Natural killer cell (primary cell): Measurements from ENCODE around the gene SHMT2. TPM values are rescaled to one million over a fixed set of nuclear protein-coding genes. Genes with fewer than 3 reads are reported as not detected.

Experiments used
- ATAC-seq, 3 donors: fragments of 150-1000 bp in 2 of 3; fragments of 200-7000 bp in 1 of 3; cut with Tn5 transposase; 1 replicate in 1 of 3; 2 replicates in 2 of 3; pipeline ENCODE4 v1.10.0; 2021; ENCODE audit warnings: mild to moderate bottlenecking in 2 of 3, moderate library complexity in 2 of 3
- DNase-seq, 2 donors: peaks; one replicate each; pipeline versions ENCODE4 v3.0.0 to v3.0.0-alpha.2; 2013 to 2021; ENCODE audit warnings: mixed read lengths in 1 of 2
- H3K27ac ChIP-seq: one replicate; pipeline ENCODE4 v1.5.1; 2013; ENCODE audit warnings: mild to moderate bottlenecking, low read length
- H3K27me3 ChIP-seq: one replicate; pipeline ENCODE4 v1.6.1; 2013; ENCODE audit warnings: low read length; ENCODE audit not compliant: control insufficient read depth, insufficient read depth
- H3K36me3 ChIP-seq: one replicate; pipeline ENCODE4 v1.6.1; 2013; ENCODE audit warnings: low read length; ENCODE audit not compliant: control insufficient read depth, insufficient read depth
- H3K4me1 ChIP-seq: one replicate; pipeline ENCODE4 v1.6.1; 2013; ENCODE audit warnings: low read length; ENCODE audit not compliant: control insufficient read depth, insufficient read depth
- H3K4me3 ChIP-seq: one replicate; pipeline ENCODE4 v1.5.1; 2013; ENCODE audit warnings: low read length
- H3K9me3 ChIP-seq: one replicate; pipeline ENCODE4 v1.6.1; 2013; ENCODE audit warnings: low read length; ENCODE audit not compliant: control insufficient read depth, insufficient read depth
- H3K27ac Mint-ChIP-seq, 2 donors: one replicate each; pipeline ENCODE4 v1.8.0; 2022; ENCODE audit warnings: mild to moderate bottlenecking in 2 of 2, mixed read lengths in 2 of 2, moderate library complexity in 1 of 2
- H3K27me3 Mint-ChIP-seq, 2 donors: one replicate each; pipeline ENCODE4 v1.8.0; 2022; ENCODE audit warnings: low read depth in 2 of 2, mixed read lengths in 2 of 2
- H3K36me3 Mint-ChIP-seq: one replicate; pipeline ENCODE4 v1.8.0; 2022; ENCODE audit warnings: mixed read lengths
- H3K4me1 Mint-ChIP-seq, 2 donors: one replicate each; pipeline ENCODE4 v1.8.0; 2022; ENCODE audit warnings: mixed read lengths in 2 of 2
- H3K4me3 Mint-ChIP-seq: one replicate; pipeline ENCODE4 v1.8.0; 2022; ENCODE audit warnings: mild to moderate bottlenecking, moderate library complexity, mixed read lengths
- H3K9me3 Mint-ChIP-seq, 2 donors: one replicate each; pipeline ENCODE4 v1.8.0; 2022; ENCODE audit warnings: mixed read lengths in 2 of 2
- WGBS: methylation state at CpG from one replicate; pipeline ENCODE4 v1.1.7; 2013; ENCODE audit warnings: missing lambda C conversion rate; ENCODE audit not compliant: insufficient coverage; 5-methylcytosine and 5-hydroxymethylcytosine counted together
- intact Hi-C: fragments of 100-400 bp; cut with micrococcal nuclease; formaldehyde crosslinking; loops from one replicate; pipeline ENCODE4 v1.14.2; 2022
- total RNA-seq, 4 donors: library from RNA; stranded (reverse); fragments of 120-200 nt in 1 of 4; gene quantifications; one replicate each; pipeline versions ENCODE4 v1.2.3 to v1.2.4, GENCODE V29; 2013 to 2022
- TF ChIP-seq, protein P1 (sequence below): fragments of 200-600 bp; IDR thresholded peaks from one replicate; pipeline ENCODE4 v1.8.0; 2022; ENCODE audit warnings: antibody characterized with exemption

The SHMT2 gene
- total RNA-seq, 3 donors from 2014 or later (not counting 1 experiment from before 2014, with no cell fraction given) = 28.6 to 39.3 (median 34.9) TPM

DNA sequence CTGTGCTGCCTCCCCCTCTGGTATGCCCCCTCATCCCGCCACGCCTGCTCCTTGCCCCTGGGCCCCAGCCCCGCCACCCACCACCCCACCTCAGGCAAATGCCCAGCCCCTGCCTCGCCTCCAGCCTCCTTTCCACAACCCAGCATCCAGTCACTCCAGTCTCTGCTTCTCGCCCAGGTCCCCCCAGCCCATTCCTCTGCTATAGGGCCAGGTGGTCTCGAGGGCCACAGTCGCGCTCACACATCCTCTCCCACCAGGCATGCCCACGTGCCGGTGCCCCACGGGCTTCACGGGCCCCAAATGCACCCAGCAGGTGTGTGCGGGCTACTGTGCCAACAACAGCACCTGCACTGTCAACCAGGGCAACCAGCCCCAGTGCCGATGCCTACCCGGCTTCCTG, 19.1 kb upstream of the SHMT2 start:
- 85% methylated on average over 15 of the region's 15 CpGs for WGBS
- Histone ChIP-seq H3K4me1 (peaks cover 27% of the 10 kb centered on the region), H3K27me3 (peaks cover 25% of the 10 kb centered on the region), H3K27ac (no peak overlapping the region), H3K9me3 (no peaks in the 10 kb centered on the region), H3K36me3 (no peaks in the 10 kb centered on the region), H3K4me3 (no peak overlapping the region)
- ATAC-seq (no peak), DNase-seq (no peak)
- Mint-ChIP-seq H3K36me3 (no peaks in the 10 kb centered on the region), H3K4me1 (peaks cover 16 to 23% of the 10 kb centered on the region in 2 donors), H3K9me3 (no peaks in the 10 kb centered on the region), H3K27ac (no peak overlapping the region), H3K4me3 (no peak overlapping the region), H3K27me3 (peaks cover 23 to 25% of the 10 kb centered on the region in 2 donors)
- intact Hi-C loops = no loop called here
- TF ChIP-seq, protein P1, sequence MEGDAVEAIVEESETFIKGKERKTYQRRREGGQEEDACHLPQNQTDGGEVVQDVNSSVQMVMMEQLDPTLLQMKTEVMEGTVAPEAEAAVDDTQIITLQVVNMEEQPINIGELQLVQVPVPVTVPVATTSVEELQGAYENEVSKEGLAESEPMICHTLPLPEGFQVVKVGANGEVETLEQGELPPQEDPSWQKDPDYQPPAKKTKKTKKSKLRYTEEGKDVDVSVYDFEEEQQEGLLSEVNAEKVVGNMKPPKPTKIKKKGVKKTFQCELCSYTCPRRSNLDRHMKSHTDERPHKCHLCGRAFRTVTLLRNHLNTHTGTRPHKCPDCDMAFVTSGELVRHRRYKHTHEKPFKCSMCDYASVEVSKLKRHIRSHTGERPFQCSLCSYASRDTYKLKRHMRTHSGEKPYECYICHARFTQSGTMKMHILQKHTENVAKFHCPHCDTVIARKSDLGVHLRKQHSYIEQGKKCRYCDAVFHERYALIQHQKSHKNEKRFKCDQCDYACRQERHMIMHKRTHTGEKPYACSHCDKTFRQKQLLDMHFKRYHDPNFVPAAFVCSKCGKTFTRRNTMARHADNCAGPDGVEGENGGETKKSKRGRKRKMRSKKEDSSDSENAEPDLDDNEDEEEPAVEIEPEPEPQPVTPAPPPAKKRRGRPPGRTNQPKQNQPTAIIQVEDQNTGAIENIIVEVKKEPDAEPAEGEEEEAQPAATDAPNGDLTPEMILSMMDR = no peak

DNA sequence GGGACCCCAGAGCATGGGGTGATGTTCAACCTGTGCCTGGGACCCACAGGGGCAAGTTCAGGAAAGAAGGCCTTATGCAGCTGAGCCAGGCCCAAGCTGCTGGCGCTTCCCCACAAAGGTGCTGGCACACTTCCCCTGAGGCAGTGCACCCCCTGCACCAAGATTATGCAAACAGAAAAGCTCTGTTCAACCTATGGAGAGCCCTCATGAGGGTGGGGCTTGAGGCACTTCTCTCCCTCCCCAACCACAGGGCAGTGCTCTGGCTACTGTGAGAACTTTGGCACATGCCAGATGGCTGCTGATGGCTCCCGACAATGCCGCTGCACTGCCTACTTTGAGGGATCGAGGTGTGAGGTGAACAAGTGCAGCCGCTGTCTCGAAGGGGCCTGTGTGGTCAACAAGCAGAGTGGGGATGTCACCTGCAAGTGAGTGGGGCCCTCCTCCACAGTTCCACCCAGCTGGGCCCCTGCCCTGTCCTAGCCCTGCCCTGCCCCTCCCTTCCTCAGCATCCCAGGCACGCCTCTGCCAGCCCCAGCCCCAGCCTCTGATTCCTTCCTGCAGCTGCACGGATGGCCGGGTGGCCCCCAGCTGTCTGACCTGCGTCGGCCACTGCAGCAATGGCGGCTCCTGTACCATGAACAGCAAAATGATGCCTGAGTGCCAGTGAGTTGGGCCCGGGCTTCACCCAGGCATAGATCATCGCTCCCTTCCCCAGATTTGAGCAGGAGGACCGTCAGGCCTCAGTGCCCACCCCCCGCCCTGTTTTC, 18.4 kb upstream of the SHMT2 start:
- H3K27ac Mint-ChIP-seq = no peak overlapping the region
- H3K36me3 Mint-ChIP-seq = no peaks in the 10 kb centered on the region
- H3K36me3 ChIP-seq = no peaks in the 10 kb centered on the region
- no peaks in the 10 kb centered on the region for H3K9me3 Mint-ChIP-seq
- H3K4me3 ChIP-seq = no peak overlapping the region
- DNase-seq = no peak
- no peak overlapping the region for H3K27ac ChIP-seq
- no peaks in the 10 kb centered on the region for H3K9me3 ChIP-seq
- H3K4me1 ChIP-seq = peaks cover 33% of the 10 kb centered on the region
- no peak overlapping the region for H3K4me3 Mint-ChIP-seq
- ATAC-seq = no peak
- intact Hi-C loops = no loop called here
- peaks cover 31% of the 10 kb centered on the region for H3K27me3 ChIP-seq
- H3K27me3 Mint-ChIP-seq = peaks cover 29 to 31% of the 10 kb centered on the region in 2 donors
- H3K4me1 Mint-ChIP-seq = peaks cover 23 to 30% of the 10 kb centered on the region in 2 donors
- 85% methylated on average over 16 of the region's 16 CpGs for WGBS
- TF ChIP-seq, protein P1 = no peak

DNA sequence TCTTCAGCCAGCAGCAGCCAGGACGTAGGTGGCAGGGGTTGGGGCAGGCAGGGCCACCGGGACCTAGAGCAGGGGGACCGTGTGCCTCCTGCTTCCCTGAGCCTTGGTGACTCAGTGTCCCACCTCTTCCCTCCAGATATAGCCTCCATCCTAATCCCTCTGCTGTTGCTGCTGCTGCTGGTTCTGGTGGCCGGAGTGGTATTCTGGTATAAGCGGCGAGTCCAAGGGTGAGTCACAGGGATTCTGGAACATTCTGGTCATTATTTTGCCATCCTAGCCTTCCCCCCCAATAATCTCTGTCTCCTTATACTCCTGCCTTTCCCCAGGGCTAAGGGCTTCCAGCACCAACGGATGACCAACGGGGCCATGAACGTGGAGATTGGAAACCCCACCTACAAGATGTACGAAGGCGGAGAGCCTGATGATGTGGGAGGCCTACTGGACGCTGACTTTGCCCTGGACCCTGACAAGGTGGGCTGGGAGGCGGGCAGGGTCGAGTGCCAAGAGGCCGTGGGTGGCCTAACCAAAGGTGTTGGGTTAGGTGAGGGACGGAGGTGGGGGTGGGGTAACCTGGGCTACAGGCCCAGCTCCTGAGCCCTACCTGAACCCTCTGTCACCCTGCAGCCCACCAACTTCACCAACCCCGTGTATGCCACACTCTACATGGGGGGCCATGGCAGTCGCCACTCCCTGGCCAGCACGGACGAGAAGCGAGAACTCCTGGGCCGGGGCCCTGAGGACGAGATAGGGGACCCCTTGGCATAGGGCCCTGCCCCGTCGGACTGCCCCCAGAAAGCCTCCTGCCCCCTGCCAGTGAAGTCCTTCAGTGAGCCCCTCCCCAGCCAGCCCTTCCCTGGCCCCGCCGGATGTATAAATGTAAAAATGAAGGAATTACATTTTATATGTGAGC, 17.5 kb upstream of the SHMT2 start:
- H3K4me3 ChIP-seq = no peak overlapping the region
- Mint-ChIP-seq H3K4me3 (no peak overlapping the region), H3K36me3 (no peaks in the 10 kb centered on the region), H3K4me1 (peaks cover 26 to 33% of the 10 kb centered on the region in 2 donors), H3K27ac (no peak overlapping the region), H3K9me3 (no peaks in the 10 kb centered on the region), H3K27me3 (peaks cover 31 to 32% of the 10 kb centered on the region in 2 donors)
- no peak overlapping the region for H3K27ac ChIP-seq
- WGBS = 92% methylated on average over 25 of the region's 27 CpGs
- H3K27me3 ChIP-seq = peaks cover 32% of the 10 kb centered on the region
- ATAC-seq (no peak), DNase-seq (no peak)
- intact Hi-C loops = no loop called here
- H3K9me3 ChIP-seq = no peaks in the 10 kb centered on the region
- peaks cover 40% of the 10 kb centered on the region for H3K4me1 ChIP-seq
- TF ChIP-seq, protein P1 = no peak
- H3K36me3 ChIP-seq = no peaks in the 10 kb centered on the region
